ENCODE data around the gene PLP2. TPM values are rescaled to one million over a fixed set of nuclear protein-coding genes. Genes with fewer than 3 reads are reported as not detected.
"Not testable (repeated sequence)": the region's sequence is repeated elsewhere in the genome, so short reads cannot be mapped to it uniquely, and the experiment has no call there.

The PLP2 gene
- total RNA-seq, 2 donors from 2014 or later: 19.4 to 30.1 TPM

- H3K27me3 ChIP-seq: no peaks in the 10 kb centered on the region
- intact Hi-C loops (cut with DNase I): no loop called here
- TF ChIP-seq POLR2A (IDR thresholded peaks at IDR 0.05) (no peak), CTCF (IDR thresholded peaks at IDR 0.05) (no peak)
- no peaks in the 10 kb centered on the region for H3K36me3 ChIP-seq (replicated peaks in 1 of 2; ENCODE audit: insufficient read depth in 1 of 2, low read depth in 2 of 2)
- H3K27ac ChIP-seq: peak overlapping the region in 1 of 4 donors; percentile 74
- peaks cover 18% of the 10 kb centered on the region for H3K4me1 ChIP-seq
- H3K4me3 ChIP-seq: no peak overlapping the region
- WGBS, 2 donors: 94 to 98% methylated on average over 7 to 12 of the region's 13 CpGs
- DNase-seq (no peak), ATAC-seq (no peak)
- no peaks in the 10 kb centered on the region for H3K9me3 ChIP-seq
These were observed 23.8 kb upstream of the PLP2 start for GRCh38 chrX:49147936-49148335.

- H3K4me3 ChIP-seq; intact Hi-C loops (cut with DNase I); H3K36me3 ChIP-seq (replicated peaks in 1 of 2; ENCODE audit: insufficient read depth in 1 of 2, low read depth in 2 of 2); H3K9me3 ChIP-seq; H3K27me3 ChIP-seq: not testable (repeated sequence)
- peak; percentile 37 to 57 (median 47) for DNase-seq
- ATAC-seq: peak; percentile 52
- WGBS, 2 donors: 51 to 69% methylated on average over 7 to 20 of the region's 21 CpGs
- Histone ChIP-seq H3K27ac (peak overlapping the region in 3 of 4 donors; percentile 72 to 79 (median 74)), H3K4me1 (peaks cover 18% of the 10 kb centered on the region)
These were observed 23.2 kb upstream of the PLP2 start for GRCh38 chrX:49148390-49149100.

GRCh38 chrX:49149291-49149690, 22.4 kb upstream of the PLP2 start:
- H3K4me3 ChIP-seq; intact Hi-C loops (cut with DNase I); H3K36me3 ChIP-seq (replicated peaks in 1 of 2; ENCODE audit: insufficient read depth in 1 of 2, low read depth in 2 of 2); H3K27me3 ChIP-seq; DNase-seq; ATAC-seq; H3K9me3 ChIP-seq: not testable (repeated sequence)
- peak overlapping the region in 3 of 4 donors; percentile 72 to 79 (median 74) for H3K27ac ChIP-seq
- H3K4me1 ChIP-seq: peaks cover 18% of the 10 kb centered on the region
- WGBS, 2 donors: 88 to 97% methylated on average over 9 to 14 of the region's 14 CpGs

- TF ChIP-seq CTCF (IDR thresholded peaks at IDR 0.05): no peak
- no peak for TF ChIP-seq POLR2A (IDR thresholded peaks at IDR 0.05)
- 88 to 100% methylated on average over 1 of the region's 1 CpG for WGBS, 2 donors
These were observed 18.2 kb upstream of the PLP2 start for GRCh38 chrX:49153467-49153866.

GRCh38 chrX:49155243-49155899, 16.3 kb upstream of the PLP2 start:
- DNase-seq: peak in 3 of 4 donors; percentile 51 to 62 (median 57)

More at GRCh38 chrX:49153467-49153866, 18.2 kb upstream of the PLP2 start:
- ATAC-seq: no peak
- intact Hi-C loops (cut with DNase I): no loop called here
- H3K9me3 ChIP-seq: no peaks in the 10 kb centered on the region
- no peak for DNase-seq
- H3K27ac ChIP-seq: no peak overlapping the region
- H3K4me1 ChIP-seq: peaks cover 22% of the 10 kb centered on the region
- H3K27me3 ChIP-seq: no peaks in the 10 kb centered on the region
- H3K36me3 ChIP-seq (replicated peaks in 1 of 2; ENCODE audit: insufficient read depth in 1 of 2, low read depth in 2 of 2): no peaks in the 10 kb centered on the region
- no peak overlapping the region for H3K4me3 ChIP-seq

More at GRCh38 chrX:49155243-49155899, 16.3 kb upstream of the PLP2 start:
- Histone ChIP-seq H3K27ac (peak overlapping the region; percentile 39 to 91 (median 83)), H3K9me3 (no peaks in the 10 kb centered on the region), H3K27me3 (no peaks in the 10 kb centered on the region), H3K4me1 (peaks cover 10% of the 10 kb centered on the region), H3K4me3 (no peak overlapping the region), H3K36me3 (replicated peaks in 1 of 2; ENCODE audit: insufficient read depth in 1 of 2, low read depth in 2 of 2) (no peaks in the 10 kb centered on the region)
- TF ChIP-seq POLR2A (IDR thresholded peaks at IDR 0.05): no peak
- no peak for TF ChIP-seq CTCF (IDR thresholded peaks at IDR 0.05)
- 1 to 3% methylated on average over 14 to 18 of the region's 18 CpGs for WGBS, 2 donors
- ATAC-seq: no peak
- intact Hi-C loops (cut with DNase I): no loop called here
